Mesenchymal stem cell (in vitro differentiated cells and primary cell): ENCODE data around the gene PPP6C.

Experiments used
- DNase-seq: peaks from one replicate; pipeline ENCODE4 v3.0.0-alpha.2; 2013
- H2AFZ ChIP-seq: one replicate; pipeline ENCODE4 v1.6.1; 2013; ENCODE audit warnings: low read depth, mild to moderate bottlenecking, control low read depth, inconsistent platforms, low read length, moderate library complexity
- H2AK5ac ChIP-seq: 2 replicates; pipeline ENCODE4 v1.6.1; 2013; ENCODE audit warnings: low read length, moderate library complexity, mild to moderate bottlenecking, inconsistent platforms; ENCODE audit not compliant: severe bottlenecking
- H2BK120ac ChIP-seq: one replicate; pipeline ENCODE4 v1.6.1; 2013; ENCODE audit warnings: low read depth, mild to moderate bottlenecking, inconsistent platforms, low read length, moderate library complexity
- H2BK12ac ChIP-seq, 2 experiments: one replicate each; pipeline ENCODE4 v1.6.1; 2013; ENCODE audit warnings: inconsistent platforms in 2 of 2, low read length in 2 of 2, mild to moderate bottlenecking in 2 of 2, moderate library complexity in 2 of 2, control low read depth in 1 of 2
- H2BK15ac ChIP-seq: one replicate; pipeline ENCODE4 v1.6.1; 2013; ENCODE audit warnings: mild to moderate bottlenecking, low read depth, inconsistent platforms; ENCODE audit not compliant: poor library complexity, severe bottlenecking
- H2BK5ac ChIP-seq: 2 replicates; pipeline ENCODE4 v1.6.1; 2013; ENCODE audit warnings: low read depth, mild to moderate bottlenecking, low read length, control low read depth, inconsistent platforms; ENCODE audit not compliant: poor library complexity, severe bottlenecking
- H3K14ac ChIP-seq, 2 experiments: one replicate each; pipeline ENCODE4 v1.6.1; 2013; ENCODE audit warnings: inconsistent platforms in 2 of 2, low read length in 2 of 2, control low read depth in 1 of 2, mild to moderate bottlenecking in 1 of 2, moderate library complexity in 1 of 2
- H3K18ac ChIP-seq, 2 experiments: one replicate each; pipeline ENCODE4 v1.6.1; 2013; ENCODE audit warnings: inconsistent platforms in 2 of 2, low read length in 2 of 2, control low read depth in 1 of 2, low read depth in 1 of 2, mild to moderate bottlenecking in 1 of 2
- H3K23ac ChIP-seq, 2 experiments: one replicate each; pipeline ENCODE4 v1.6.1; 2013; ENCODE audit warnings: inconsistent platforms in 2 of 2, low read length in 2 of 2, mild to moderate bottlenecking in 2 of 2, moderate library complexity in 2 of 2, control low read depth in 1 of 2
- H3K27ac ChIP-seq: 2 replicates; pipeline ENCODE4 v1.5.1; 2013; ENCODE audit warnings: mild to moderate bottlenecking, moderate library complexity, low read length, control low read depth, inconsistent platforms; ENCODE audit not compliant: poor library complexity, severe bottlenecking
- H3K27me3 ChIP-seq, 2 experiments: 2 replicates each; pipeline versions ENCODE4 v1.6.1 to v1.7.0; 2013; ENCODE audit warnings: low read length in 2 of 2, mild to moderate bottlenecking in 2 of 2, moderate library complexity in 2 of 2, control low read depth in 1 of 2, inconsistent platforms in 1 of 2; ENCODE audit not compliant: control insufficient read depth in 1 of 2, insufficient read depth in 1 of 2
- H3K36me3 ChIP-seq, 2 experiments: 2 replicates each; pipeline versions ENCODE4 v1.6.1 to v1.7.0; 2013; ENCODE audit warnings: low read length in 2 of 2, control low read depth in 1 of 2, inconsistent platforms in 1 of 2, low read depth in 1 of 2, mild to moderate bottlenecking in 1 of 2; ENCODE audit not compliant: insufficient read depth in 2 of 2, control insufficient read depth in 1 of 2
- H3K4ac ChIP-seq, 2 experiments: one replicate each; pipeline ENCODE4 v1.6.1; 2013; ENCODE audit warnings: inconsistent platforms in 2 of 2, low read length in 2 of 2, mild to moderate bottlenecking in 2 of 2, moderate library complexity in 2 of 2, control low read depth in 1 of 2, low read depth in 1 of 2
- H3K4me1 ChIP-seq: 2 replicates; pipeline ENCODE4 v1.6.1; 2013; ENCODE audit warnings: low read depth, low read length, control low read depth; ENCODE audit not compliant: control insufficient read depth, insufficient read depth
- H3K4me2 ChIP-seq: 2 replicates; pipeline ENCODE4 v1.6.1; 2013; ENCODE audit warnings: low read length, mild to moderate bottlenecking, inconsistent platforms; ENCODE audit not compliant: poor library complexity, severe bottlenecking
- H3K4me3 ChIP-seq, 2 experiments: 2 replicates each; pipeline versions ENCODE4 v1.5.1 to v1.7.0; 2013; ENCODE audit warnings: low read length in 2 of 2, mild to moderate bottlenecking in 2 of 2, control low read depth in 1 of 2, low read depth in 1 of 2; ENCODE audit not compliant: insufficient read depth in 1 of 2
- H3K79me1 ChIP-seq: replicated peaks from 2 replicates; pipeline ENCODE4 v1.6.1; 2013; ENCODE audit warnings: mild to moderate bottlenecking, control low read depth, low read length, inconsistent platforms; ENCODE audit not compliant: poor library complexity, severe bottlenecking
- H3K9ac ChIP-seq: 2 replicates; pipeline ENCODE4 v1.7.0; 2013; ENCODE audit warnings: mild to moderate bottlenecking, low read length, moderate library complexity
- H3K9me3 ChIP-seq: 2 replicates; pipeline ENCODE4 v1.7.0; 2013; ENCODE audit warnings: mild to moderate bottlenecking, low read length; ENCODE audit not compliant: control insufficient read depth
- H4K8ac ChIP-seq: one replicate; pipeline ENCODE4 v1.6.1; 2013; ENCODE audit warnings: inconsistent platforms, mild to moderate bottlenecking, low read length, moderate library complexity
- H4K91ac ChIP-seq: one replicate; pipeline ENCODE4 v1.6.1; 2013; ENCODE audit warnings: mild to moderate bottlenecking, low read length, inconsistent platforms
- WGBS: methylation state at CpG from one replicate; pipeline ENCODE4 v1.1.7; 2013; ENCODE audit warnings: mixed read lengths; 5-methylcytosine and 5-hydroxymethylcytosine counted together

The PPP6C gene

DNA sequence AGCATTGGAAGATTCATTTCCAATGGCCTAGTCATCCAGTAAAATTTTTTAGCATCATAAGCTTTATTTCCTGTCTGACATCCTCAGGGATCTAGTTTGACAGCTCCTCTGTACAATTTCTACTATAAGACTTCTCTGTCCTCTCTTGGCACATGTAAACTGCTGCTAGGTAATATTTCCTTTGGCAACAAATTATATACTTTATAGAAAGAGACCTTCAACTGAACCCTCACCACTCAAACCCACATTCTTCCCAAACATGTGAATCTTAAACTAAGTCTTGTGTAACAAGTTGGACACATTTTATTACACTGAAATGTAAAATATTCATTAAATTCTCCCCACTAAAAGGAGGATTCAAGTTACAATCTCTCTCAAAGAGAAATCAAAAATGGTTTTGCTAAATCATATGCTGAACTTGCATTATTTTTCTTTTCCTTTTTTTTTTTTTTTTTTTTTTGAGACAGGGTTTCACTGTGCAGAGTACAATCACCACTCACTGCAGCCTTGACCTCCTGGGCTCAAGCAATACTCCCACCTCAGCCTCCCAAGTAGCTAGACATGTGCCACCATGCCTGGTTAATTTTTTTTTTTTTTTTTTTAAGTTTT is 83.2 kb downstream of the PPP6C start:
- H3K23ac ChIP-seq: no peak overlapping the region
- H3K27me3 ChIP-seq: no peaks in the 10 kb centered on the region

DNA sequence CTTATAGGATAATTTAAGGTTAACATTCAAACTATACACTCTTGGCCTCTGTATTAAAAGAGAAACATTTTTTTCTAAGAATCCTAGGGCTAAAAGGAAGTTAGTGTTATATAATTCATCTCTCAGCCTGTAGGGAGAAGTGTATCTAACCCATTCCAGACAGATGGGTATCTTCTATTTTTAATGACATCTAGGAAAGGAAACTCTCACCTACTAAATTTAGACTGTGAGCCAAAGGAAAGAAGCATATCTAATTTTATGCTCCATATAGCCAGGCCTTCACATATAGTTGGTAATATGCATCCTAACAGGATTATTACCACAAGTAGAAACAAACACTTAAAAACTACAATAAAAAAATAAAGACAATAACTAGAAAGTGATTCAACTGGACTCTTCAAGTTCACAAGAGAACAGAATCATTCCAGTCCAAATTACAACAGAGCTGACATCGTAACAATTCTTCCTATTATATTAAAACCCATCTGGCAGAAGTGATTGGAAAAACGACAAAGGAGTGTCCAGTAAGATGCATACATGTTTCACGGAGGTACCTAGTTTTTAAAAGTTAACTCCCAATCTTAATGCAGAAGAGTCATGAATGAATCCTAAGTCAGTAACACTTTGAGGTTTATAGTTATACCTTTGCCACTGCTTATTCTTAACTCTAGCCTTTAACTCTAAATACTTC is 85.7 kb downstream of the PPP6C start:
- Histone ChIP-seq H3K79me1 (peaks cover 4% of the 10 kb centered on the region), H2BK12ac (no peak overlapping the region), H3K4me2 (no peak overlapping the region), H3K4me1 (no peaks in the 10 kb centered on the region), H2BK15ac (no peak overlapping the region), H3K9ac (no peak overlapping the region), H4K8ac (no peak overlapping the region), H3K23ac (no peak overlapping the region), H2AK5ac (no peak overlapping the region), H3K18ac (no peak overlapping the region), H3K27ac (no peak overlapping the region), H4K91ac (no peak overlapping the region), H3K36me3 (no peaks in the 10 kb centered on the region), H3K27me3 (no peaks in the 10 kb centered on the region), H2BK5ac (no peak overlapping the region), H3K9me3 (no peaks in the 10 kb centered on the region), H3K14ac (no peak overlapping the region), H3K4me3 (no peak overlapping the region), H2BK120ac (no peak overlapping the region), H2AFZ (no peak overlapping the region), H3K4ac (no peak overlapping the region)
- 92% methylated on average over 3 of the region's 3 CpGs for WGBS
- no peak for DNase-seq

More for the DNA sequence above, 83.2 kb downstream of the PPP6C start:
- H3K27ac ChIP-seq: no peak overlapping the region
- H2AK5ac ChIP-seq: no peak overlapping the region
- no peak overlapping the region for H2BK5ac ChIP-seq
- no peak overlapping the region for H2AFZ ChIP-seq
- no peaks in the 10 kb centered on the region for H3K36me3 ChIP-seq
- H3K4ac ChIP-seq: no peak overlapping the region
- H3K9me3 ChIP-seq: no peaks in the 10 kb centered on the region
- H4K8ac ChIP-seq: no peak overlapping the region
- H3K9ac ChIP-seq: no peak overlapping the region
- H3K4me1 ChIP-seq: no peaks in the 10 kb centered on the region
- H2BK12ac ChIP-seq: no peak overlapping the region
- H2BK15ac ChIP-seq: no peak overlapping the region
- no peak overlapping the region for H2BK120ac ChIP-seq
- no peak for DNase-seq
- H3K14ac ChIP-seq: no peak overlapping the region
- no peak overlapping the region for H3K18ac ChIP-seq
- no peak overlapping the region for H4K91ac ChIP-seq
- H3K4me2 ChIP-seq: no peak overlapping the region
- H3K4me3 ChIP-seq: no peak overlapping the region
- peaks cover 8% of the 10 kb centered on the region for H3K79me1 ChIP-seq

DNA sequence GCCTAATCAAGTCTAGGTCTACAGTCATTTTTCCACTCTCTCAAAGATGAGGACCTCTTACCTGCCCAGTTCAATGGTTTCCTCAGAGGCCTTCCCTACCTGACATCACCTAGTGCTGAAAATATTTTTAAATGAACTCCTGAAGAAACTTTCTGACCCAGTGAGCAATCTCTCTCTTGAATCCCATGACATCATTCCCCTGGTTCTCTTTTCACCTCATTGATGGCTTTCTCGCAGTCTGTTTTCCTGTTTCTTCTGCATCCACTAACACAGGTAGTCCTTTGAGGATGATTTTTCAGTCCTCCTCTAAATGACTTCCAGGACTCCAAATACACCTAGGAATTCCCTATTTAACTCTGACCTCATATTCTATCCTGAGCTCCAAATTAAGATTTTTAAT is 86.6 kb downstream of the PPP6C start:
- no peak overlapping the region for H2BK15ac ChIP-seq
- H3K27me3 ChIP-seq: no peaks in the 10 kb centered on the region
- no peak overlapping the region for H3K14ac ChIP-seq
- H2AK5ac ChIP-seq: no peak overlapping the region
- H2BK5ac ChIP-seq: no peak overlapping the region
- no peak overlapping the region for H2AFZ ChIP-seq
- no peaks in the 10 kb centered on the region for H3K9me3 ChIP-seq
- H2BK120ac ChIP-seq: no peak overlapping the region
- H3K27ac ChIP-seq: no peak overlapping the region
- no peak overlapping the region for H3K4ac ChIP-seq
- H3K79me1 ChIP-seq: peaks cover 5% of the 10 kb centered on the region
- DNase-seq: no peak
- H3K4me1 ChIP-seq: no peaks in the 10 kb centered on the region
- 100% methylated on average over 1 of the region's 1 CpG for WGBS
- no peak overlapping the region for H3K18ac ChIP-seq
- H3K23ac ChIP-seq: no peak overlapping the region
- H3K9ac ChIP-seq: no peak overlapping the region
- no peak overlapping the region for H3K4me3 ChIP-seq
- H2BK12ac ChIP-seq: no peak overlapping the region
- H4K91ac ChIP-seq: no peak overlapping the region
- no peak overlapping the region for H4K8ac ChIP-seq
- no peaks in the 10 kb centered on the region for H3K36me3 ChIP-seq
- H3K4me2 ChIP-seq: no peak overlapping the region

DNA sequence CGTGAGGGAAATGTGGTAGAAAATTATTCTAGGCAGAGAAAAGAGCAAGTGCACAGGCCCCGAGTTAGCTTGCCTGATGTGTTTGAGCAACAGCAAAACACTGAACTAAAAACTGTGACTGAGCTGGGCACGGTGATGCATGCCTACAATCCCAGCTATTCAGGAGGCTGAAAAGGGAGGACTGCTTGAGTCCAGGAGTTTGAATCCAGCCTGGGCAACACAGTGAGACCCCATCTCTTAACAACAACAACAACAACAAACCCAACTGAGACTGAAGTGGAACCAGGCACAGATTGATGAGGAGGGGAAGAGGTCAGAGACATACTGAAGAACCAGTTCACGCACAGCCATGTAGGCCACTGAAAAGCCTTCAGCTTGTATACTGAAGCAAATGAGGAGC is 88.8 kb downstream of the PPP6C start:
- 96% methylated on average over 4 of the region's 4 CpGs for WGBS
- H4K91ac ChIP-seq: no peak overlapping the region
- H2BK5ac ChIP-seq: no peak overlapping the region
- no peaks in the 10 kb centered on the region for H3K27me3 ChIP-seq
- no peaks in the 10 kb centered on the region for H3K9me3 ChIP-seq
- DNase-seq: no peak
- H3K36me3 ChIP-seq: no peaks in the 10 kb centered on the region
- no peak overlapping the region for H3K4ac ChIP-seq
- H2AK5ac ChIP-seq: no peak overlapping the region
- H4K8ac ChIP-seq: no peak overlapping the region
- H3K23ac ChIP-seq: no peak overlapping the region
- no peak overlapping the region for H3K27ac ChIP-seq
- no peak overlapping the region for H3K9ac ChIP-seq
- no peak overlapping the region for H2BK15ac ChIP-seq
- peaks cover 9% of the 10 kb centered on the region for H3K79me1 ChIP-seq
- H3K4me1 ChIP-seq: no peaks in the 10 kb centered on the region
- H3K14ac ChIP-seq: peak overlapping the region in 1 of 2 experiments; percentile 84
- no peak overlapping the region for H3K4me3 ChIP-seq
- no peak overlapping the region for H2AFZ ChIP-seq
- no peak overlapping the region for H2BK12ac ChIP-seq
- no peak overlapping the region for H3K4me2 ChIP-seq
- no peak overlapping the region for H2BK120ac ChIP-seq
- no peak overlapping the region for H3K18ac ChIP-seq
